Renal pelvis (tissue), 4 donors: Measurements from ENCODE around the gene RAP2B. TPM values are rescaled to one million over a fixed set of nuclear protein-coding genes. Genes with fewer than 3 reads are reported as not detected.
A peak's percentile ranks its signal among the peaks of the same experiment; 100 is the strongest.

Experiments used
- DNase-seq: peaks from one replicate; pipeline ENCODE4 v3.0.0-alpha.2; 2013
- polyA plus RNA-seq, 3 donors: library from polyadenylated mRNA; unstranded; fragments of 120-200 nt; gene quantifications; one replicate each; pipeline ENCODE4 v1.2.1, GENCODE V29; 2013; ENCODE audit not compliant: insufficient read length in 3 of 3

RAP2B gene
- polyA plus RNA-seq, 3 donors, result 6.3 to 7.5 (median 7.1) TPM

DNA sequence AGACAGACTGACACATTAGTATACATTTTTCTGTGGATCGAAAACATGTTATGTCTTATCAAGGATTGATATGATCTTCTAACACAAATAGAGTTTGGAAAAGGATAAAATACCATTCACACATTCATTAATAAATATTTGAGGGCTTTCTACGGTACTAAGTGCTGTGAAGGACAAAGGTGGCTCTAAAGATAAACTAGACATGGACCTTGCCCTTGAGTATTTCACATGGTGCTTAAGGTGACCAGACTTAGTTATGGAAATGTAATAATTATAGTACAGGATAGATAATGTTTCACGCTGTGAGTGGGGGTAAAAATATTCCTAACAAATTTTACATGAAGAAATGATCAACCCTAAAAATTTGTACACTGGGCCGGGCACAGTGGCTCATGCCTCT lies 3.8 kb upstream of the RAP2B start:
- DNase-seq, result no peak

DNA sequence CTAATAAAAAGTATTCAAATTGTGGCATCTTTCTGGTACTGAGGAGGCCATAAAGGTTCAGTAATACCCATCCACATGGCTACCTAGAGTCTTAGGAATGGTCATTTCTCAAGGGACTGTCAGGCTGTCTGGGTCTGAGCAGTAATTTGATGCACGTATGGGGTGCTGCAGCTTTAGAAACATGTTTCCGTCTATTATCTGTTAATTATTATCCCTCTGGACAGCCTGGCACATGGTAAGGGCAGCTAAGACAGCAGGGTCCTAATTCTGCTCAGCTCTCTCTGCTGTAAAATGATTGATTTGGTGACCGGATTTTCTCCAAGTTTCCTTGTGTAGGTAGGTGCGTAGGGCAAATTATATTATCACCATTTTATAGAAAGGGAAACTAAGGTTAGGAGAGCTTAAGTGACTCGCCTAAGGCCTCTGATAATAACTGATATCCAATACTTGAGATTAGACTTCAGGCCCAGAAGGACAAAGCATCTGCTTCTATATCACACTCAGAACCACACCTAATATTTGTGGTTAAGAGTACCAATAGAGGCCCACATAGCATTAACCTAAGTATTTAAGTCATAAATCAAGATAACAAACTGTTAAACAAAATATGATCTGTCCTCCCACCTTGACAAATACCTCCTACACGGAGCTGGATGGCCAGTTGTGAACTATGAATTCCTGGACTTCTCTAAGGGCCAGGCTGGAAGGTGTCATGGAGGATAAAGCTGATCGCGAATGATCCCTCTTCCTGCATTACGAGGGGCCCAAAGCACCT lies 2.9 kb upstream of the RAP2B start:
- no peak for DNase-seq

DNA sequence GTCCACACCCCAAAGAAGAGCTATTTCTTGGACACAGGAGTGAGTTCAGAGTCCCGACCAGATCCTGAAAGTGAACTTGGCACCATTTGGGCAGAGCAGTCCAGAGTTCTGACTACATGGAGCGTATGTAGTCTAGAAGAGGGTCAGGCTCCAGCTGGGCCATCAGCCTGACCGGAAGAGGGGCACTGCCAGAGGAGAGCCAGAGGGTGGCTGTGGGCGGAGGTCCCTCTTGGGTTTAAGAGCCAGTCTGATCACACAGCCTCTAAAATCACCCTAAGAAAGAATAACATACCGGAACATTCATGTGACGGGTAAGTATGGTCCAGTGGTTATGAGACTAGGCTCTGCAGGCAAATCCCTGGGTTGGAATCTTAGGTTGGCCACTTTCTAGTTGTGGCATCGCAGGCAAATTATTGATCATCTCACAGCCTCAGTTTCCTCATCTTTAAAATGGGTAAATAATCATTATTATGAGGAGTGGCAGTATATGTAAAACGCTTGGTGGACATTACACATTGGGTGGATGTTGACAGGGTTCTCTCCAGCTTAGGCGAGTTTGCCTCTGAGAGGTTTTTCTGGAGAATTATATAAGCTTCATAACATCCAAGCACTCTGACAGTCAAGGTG lies 2.1 kb upstream of the RAP2B start:
- DNase-seq, result no peak

- peak; percentile 86 for DNase-seq
Measured at GRCh38 chr3:153160451-153161137, 1.4 kb upstream of the RAP2B start.

DNA sequence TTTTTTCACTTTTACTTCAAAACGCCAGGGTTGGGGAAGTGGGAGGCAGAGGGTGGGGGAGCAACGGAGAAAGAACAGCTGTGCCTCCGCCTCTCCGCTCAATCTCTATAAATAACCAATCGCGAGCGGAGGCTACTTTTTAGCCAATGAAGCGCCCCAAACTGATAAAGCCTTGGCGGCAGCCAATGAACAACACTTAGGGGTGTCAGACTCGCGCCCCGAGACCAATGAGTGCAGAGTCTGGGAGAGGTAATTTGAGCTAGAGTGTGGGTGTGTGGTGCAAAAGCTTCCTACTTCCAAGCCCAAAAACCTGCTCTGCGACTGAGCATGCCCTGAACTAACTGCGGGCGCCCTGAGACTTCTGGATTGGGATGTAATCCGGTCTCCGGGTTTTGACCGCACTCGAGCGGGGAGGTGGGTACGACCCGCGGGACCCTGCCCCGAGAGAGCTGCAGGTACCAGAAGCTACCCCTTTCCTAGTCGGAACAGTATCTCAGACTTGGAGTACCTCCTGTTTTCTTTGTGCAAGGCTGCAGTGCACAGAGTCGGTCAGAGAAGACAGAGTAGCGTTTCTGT lies 800 bp upstream of the RAP2B start:
- peak; percentile 99 for DNase-seq

- DNase-seq, result peak; percentile 40
Measured at GRCh38 chr3:153162513-153163392, 727 bp downstream of the RAP2B start.

DNA sequence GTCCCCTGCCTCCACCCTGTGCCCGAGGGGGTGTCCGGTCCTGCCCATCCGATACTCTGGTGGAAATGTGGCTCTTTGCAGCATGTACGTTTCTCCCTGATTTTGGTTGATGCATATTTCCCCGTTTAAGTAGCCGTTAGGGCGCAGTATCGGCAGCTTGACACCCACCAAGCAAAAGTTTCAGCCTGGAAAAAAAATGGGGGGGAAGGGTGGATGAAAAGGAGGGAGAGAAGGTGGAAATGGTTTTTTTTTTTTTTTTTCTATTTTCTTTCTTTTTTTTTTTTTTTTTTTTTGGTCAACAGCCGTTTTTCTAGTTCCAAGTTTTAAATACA lies 1.3 kb downstream of the RAP2B start:
- DNase-seq, result no peak

- peak; percentile 11 for DNase-seq
Measured at GRCh38 chr3:153163756-153164550, 1.9 kb downstream of the RAP2B start.

DNA sequence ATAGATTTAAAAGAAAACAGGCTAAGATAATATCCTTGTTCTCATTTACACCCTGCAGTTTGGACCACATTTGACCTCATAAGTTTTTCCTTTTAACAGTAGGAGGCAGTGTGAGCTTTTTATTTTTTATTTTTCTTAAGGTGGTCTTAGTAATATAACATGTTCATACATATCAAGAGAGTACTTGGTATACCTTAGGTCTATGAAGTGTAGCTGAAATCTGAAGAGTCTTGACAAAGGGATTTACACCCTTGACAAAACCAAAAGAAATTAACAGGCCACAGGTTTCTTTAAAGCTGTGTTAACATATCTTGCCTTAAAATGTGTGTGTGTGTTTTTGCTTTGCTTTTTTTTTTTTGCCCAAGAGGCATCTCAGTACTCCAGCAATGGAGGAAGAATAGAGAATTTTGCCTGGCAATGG lies 3.2 kb downstream of the RAP2B start:
- peak; percentile 8 for DNase-seq

DNA sequence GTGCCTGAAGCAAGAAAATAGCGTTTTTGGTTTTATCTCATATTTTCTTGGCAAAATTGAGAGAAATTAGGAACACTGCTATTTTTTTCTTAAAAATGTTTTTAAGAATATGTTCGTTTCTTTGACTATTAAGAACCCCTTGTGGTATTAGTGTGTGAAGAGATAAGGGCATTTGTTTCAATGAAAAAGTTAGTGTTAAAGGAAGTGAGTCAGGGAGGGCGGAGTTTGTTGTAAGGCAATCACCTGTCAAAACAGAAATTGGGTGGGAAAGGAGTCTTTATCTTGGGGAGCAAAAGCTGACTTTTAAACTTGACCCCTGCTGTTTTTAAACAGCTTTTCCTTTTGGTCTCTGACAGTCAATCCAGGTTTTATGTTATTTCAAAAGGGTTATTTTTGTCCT lies 4.2 kb downstream of the RAP2B start:
- no peak for DNase-seq

DNA sequence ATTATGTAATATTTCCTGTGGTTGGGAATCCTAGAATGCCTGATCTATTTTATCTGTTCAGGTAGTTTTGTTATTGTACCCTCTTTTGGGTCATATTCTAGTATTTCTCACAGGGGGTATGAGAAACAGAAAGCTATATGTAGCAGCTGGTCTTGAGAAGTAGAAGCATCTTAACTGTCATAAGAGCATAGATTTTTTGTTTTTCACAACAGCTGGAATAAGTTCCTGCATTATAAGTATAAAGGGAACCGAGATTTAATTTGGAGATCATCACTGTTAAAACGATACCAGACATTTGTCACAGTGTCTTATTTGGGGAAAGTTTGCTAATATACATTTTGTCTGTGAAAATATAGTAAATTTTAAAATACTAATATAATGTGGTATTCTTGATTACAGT lies 4.8 kb downstream of the RAP2B start:
- no peak for DNase-seq

- DNase-seq, result no peak
Measured at GRCh38 chr3:153169793-153170383, 7.9 kb downstream of the RAP2B start.

DNA sequence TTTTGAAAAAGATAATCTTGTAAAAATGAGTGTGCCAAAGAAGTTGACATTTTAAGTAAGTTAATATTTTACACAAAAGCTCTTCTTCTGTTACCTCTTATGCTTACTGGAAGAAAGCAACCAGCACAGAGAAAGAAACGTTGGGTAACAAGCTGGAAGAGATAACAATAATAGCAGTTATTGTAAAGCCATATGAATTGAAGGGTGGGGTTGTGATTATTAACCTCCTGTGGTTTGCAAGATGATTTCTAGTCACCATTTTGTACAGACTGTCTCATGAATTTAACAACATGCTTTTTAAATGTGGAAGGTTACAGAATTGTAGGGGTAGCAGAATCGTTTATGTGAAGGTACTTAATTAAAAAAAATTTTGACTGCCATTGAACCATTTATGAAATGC lies 9.2 kb downstream of the RAP2B start:
- DNase-seq, result no peak

- no peak for DNase-seq
Measured at GRCh38 chr3:153171918-153172317, 9.9 kb downstream of the RAP2B start.

GRCh38 chr3:153172796-153173757 lies 11.1 kb downstream of the RAP2B start:
- no peak for DNase-seq

- no peak for DNase-seq
Measured at GRCh38 chr3:153173758-153174516, 11.9 kb downstream of the RAP2B start.

GRCh38 chr3:153176197-153176596 lies 14.2 kb downstream of the RAP2B start:
- no peak for DNase-seq

DNA sequence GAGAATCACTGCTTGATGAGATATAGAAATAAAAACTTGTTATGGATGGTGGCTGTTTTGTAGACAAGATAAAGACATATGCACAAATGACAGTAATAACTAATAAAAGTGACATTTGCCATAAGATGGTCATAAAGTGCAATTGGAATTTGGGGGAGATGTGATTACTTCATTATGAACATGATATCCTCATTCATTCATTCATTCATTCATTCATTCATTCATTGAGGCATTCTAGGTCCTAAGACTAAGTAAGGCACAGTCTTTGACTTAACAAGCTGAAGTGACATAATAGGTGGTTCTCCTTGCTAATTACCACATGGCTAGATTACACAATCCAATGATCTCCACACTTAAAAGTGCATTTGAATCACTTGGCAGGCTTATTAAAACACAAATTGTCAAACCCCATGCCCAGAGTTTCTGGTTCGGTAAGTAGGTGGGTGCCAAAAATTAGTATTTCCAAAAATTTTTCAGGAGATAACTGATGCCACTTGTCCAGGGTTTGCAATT lies 18.9 kb downstream of the RAP2B start:
- no peak for DNase-seq
